DND-41 (cell line): ENCODE measurements around the gene ZNF316.

Source experiments
- CTCF ChIP-seq: IDR thresholded peaks from 2 replicates; pipeline ENCODE4 v1.5.1; 2012; ENCODE audit warnings: borderline replicate concordance, low read length, moderate library complexity, mild to moderate bottlenecking; ENCODE audit not compliant: poor library complexity, severe bottlenecking; ENCODE audit errors: extremely low read depth
- EZH2 ChIP-seq: IDR thresholded peaks from 3 replicates; pipeline ENCODE4 v1.6.1; 2012; ENCODE audit warnings: borderline replicate concordance, low read depth, mild to moderate bottlenecking, moderate library complexity, low read length, inconsistent platforms; ENCODE audit not compliant: severe bottlenecking

- TF ChIP-seq CTCF (no peak), EZH2 (no peak)
These were observed 23.4 kb upstream of the ZNF316 start for GRCh38 chr7:6613706-6614105.
